Urothelium cell line (cell line): ENCODE data around the gene SIK1.
"Not testable (repeated sequence)": the region's sequence is repeated elsewhere in the genome, so short reads cannot be mapped to it uniquely, and the experiment has no call there.

Experiments
- DNase-seq: peaks from one replicate; pipeline ENCODE4 v3.0.0; 2011; ENCODE audit warnings: low spot score, mixed read lengths
- FAIRE-seq: peaks from 2 replicates; lab custom pipeline; 2011; peaks lifted over from hg19 to GRCh38; lab: Jason Lieb, UNC

SIK1 gene

DNA sequence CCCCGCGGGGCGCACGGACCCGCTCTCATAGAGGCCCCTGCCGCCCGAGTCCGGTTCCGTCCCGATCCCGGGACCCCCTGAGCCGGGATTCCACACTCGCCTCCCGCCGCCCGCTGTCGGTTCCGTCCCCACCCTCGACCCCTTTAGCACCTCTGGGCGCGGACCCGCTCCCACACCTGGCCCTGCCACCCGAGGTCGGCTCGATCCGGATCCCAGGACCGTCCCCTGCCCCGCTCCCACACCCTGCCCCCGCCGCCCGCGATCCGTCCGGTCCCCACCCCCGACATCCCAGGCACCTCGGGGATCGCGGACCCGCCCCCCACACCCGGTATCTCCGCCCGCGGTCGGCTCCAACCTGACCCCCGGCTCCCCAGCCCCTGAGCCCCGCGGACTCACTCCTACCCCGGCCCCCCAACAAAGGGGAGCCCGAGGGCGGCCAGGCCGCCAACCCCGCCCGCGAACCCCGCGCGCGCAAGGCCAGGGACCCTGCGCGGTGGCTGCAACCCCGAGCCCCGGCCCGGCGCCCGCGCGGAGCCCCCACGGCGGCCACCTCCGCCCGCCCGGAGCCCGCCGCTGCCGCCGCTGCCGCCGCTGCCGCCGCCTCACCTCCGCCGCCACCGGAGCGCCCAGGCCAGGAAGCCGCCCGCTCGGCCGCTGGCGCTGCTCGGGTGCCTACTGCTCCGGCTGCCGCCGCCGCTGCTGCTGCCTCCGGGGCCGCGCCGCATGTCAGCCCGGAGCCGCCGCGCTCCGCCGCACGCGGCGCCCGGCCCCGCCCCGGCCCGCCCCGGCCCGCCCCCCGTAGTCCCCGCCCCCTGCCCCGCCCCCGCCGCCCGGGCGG, at the start of gene SIK1:
Gene SIK1 (minus strand): TSS at position 728 of the 838 bp plus-strand sequence. CDS start 953 bp downstream, outside the sequence.
- not testable (repeated sequence) for FAIRE-seq, DNase-seq

GRCh38 chr21:43471597-43472242, 44.8 kb upstream of the SIK1 start:
- DNase-seq, FAIRE-seq: not testable (repeated sequence)

DNA sequence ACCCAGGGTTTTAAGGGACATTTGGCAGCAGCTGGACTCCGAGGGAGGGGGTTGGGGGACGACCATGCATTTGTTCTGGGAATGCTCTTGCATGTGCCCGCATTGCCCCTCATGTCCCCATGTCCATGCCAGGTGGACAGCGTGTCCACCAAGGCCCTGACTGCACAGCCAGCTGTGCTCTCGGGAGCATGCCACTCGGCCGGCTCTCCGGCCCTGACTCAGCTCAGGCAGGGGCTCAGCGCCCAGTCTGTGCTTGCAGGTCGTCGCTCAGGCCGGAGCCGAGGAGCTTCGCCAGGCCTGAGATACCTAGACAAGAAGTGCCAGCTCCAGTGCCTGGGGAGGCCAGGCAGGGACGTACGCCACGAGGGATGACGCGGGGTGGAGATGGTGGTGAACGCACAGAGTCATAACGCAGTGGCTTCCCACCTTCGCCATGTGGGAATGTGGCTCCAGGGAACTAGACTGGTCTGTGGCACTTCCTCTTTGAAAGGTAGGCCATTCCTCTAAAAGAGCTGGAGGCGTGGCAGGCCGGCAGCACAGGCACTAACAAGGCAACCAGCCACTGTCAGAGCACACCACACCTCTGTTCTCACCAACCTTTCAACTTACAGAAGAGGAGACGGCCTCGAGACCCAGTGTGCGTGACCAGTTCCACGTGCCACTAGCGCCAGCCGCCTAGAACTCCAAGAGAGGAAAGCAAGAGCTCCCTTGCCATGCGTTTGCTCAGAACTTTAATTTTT, 43.0 kb upstream of the SIK1 start:
- not testable (repeated sequence) for FAIRE-seq, DNase-seq

GRCh38 chr21:43467785-43468184, 40.9 kb upstream of the SIK1 start:
- FAIRE-seq, result peak; percentile 100

GRCh38 chr21:43465159-43465558, 38.2 kb upstream of the SIK1 start:
- not testable (repeated sequence) for FAIRE-seq, DNase-seq

More at GRCh38 chr21:43467785-43468184, 40.9 kb upstream of the SIK1 start:
- no peak for DNase-seq

DNA sequence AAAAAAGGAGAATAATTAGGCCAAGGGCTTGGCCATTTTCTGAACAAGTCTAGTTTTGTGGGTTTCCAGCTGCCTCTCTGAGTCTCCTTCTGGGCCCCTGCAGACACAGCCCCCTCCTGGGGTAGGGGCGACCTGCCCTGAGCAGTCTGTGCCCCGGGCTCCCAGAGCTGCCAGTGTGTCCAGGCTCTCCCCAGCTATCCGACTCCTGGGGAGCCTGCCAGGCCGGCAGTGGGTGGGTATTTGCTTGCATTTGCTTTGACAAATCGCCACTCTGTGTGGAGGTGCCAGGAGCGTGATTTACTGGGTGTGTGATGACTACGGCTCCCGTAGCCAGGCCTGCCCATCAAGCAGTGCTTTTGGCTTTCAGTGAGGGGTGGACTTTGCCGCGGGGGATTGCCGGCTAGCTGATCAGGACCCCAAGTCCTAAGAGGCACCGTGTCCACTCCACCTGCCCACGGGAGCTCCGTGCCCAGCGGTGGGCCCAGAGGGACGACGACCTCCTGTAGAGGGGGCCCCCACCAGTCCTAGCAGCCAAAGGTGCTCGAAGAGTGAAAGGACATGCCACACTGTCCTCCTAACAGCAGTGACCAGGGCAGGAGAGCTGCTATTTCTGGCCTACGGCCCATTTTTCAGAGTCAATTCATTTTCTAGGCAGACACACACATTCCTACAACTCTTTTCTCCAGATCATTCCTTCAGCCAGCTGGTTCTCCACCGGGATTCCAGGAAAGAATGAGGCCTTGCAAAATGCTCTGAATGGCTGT, 36.7 kb upstream of the SIK1 start:
- not testable (repeated sequence) for DNase-seq, FAIRE-seq

DNA sequence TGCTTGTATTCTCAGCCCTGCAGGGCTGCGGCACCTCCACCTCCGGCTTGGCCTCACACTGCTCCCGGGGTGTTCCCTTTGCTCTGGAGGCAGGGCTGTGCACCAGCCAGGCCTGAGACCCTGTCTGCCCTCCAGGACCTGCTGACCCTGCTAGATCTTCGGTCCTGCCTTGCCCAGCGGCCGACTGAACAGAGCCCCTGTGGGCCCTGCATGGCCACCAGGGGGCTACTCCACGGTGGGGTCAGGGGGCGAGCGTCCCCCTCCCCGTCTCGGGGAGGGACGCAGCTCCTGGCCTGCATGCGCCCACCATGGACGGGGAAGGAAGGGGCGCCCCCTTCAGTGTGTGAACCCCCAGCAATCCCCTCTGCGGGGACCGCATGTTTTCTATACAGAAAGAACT, 36.0 kb upstream of the SIK1 start:
- not testable (repeated sequence) for DNase-seq, FAIRE-seq

DNA sequence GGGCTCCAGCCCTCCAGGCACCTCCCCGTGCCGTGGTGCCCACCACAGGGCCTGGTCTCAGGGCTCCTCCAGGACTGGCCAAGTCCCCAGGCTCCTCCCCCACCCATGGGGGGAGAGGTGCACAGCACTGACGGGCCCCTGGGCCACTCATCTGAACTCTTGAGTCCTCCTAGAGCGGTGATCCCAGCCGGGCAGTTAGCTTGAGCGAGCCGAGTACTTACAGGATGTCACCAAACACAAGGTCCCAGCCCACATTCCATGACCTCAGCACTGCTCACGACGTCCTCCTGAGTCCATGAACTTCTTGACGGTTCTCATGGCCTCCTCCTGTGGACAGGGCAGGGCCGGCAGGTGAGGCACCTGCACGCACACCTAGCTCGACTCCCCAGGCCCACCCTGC, 33.5 kb upstream of the SIK1 start:
- not testable (repeated sequence) for DNase-seq
- peak; percentile 17 for FAIRE-seq

GRCh38 chr21:43458995-43459394, 32.1 kb upstream of the SIK1 start:
- FAIRE-seq, DNase-seq: not testable (repeated sequence)

DNA sequence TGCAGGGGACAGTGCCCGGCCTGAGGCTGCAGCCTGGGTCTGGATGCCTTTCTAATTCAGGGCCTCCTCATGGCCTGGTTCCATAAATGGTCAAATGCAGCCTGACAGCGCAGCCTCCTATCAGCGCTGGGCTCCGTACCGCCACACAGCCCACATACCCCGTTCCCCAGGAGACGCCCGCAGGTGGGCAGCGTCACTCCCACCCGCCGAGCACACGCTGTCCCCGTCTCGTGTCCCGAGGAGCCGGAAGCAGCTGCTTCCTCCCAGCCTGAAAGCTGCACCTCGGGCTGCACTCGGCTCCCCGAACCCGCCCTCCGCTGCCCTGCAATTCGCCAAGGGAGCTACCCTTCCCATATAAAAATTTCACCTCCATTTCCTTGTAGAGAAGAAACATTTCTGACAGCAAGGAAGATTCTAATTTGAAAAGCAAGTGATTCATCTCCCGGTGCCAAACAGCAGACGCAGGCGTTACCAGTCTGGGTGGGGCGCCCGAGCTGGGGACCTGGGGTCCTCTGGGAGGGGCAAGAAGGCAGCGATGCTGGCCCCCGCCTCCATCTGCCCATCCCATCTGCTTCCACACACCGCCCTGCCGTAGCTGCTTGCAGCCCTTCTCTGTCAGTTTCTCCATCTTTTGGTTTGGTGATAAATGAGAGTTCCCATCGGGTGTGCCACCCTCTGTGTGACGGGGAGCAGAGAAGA, 29.8 kb upstream of the SIK1 start:
- not testable (repeated sequence) for FAIRE-seq, DNase-seq

DNA sequence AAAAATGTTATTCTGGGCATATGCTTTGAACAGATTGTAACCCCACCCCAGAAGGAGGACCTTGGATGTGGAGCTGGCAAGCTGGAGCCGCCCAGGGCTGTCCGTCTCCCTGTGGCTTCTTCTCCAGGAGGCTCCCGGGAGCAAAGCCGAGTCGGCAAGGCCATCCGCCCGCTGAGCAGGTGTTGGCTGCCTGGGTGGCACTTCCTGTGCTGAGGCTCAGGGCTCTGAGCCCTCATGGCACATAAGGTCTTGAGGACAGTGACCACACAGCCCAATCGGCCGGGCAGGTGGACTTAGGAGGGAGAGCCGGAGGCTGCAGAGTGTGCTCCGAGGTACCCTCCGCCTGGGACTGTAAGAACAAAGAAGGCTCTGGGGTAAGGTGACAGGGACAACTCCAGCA, 28.8 kb upstream of the SIK1 start:
- not testable (repeated sequence) for DNase-seq, FAIRE-seq

DNA sequence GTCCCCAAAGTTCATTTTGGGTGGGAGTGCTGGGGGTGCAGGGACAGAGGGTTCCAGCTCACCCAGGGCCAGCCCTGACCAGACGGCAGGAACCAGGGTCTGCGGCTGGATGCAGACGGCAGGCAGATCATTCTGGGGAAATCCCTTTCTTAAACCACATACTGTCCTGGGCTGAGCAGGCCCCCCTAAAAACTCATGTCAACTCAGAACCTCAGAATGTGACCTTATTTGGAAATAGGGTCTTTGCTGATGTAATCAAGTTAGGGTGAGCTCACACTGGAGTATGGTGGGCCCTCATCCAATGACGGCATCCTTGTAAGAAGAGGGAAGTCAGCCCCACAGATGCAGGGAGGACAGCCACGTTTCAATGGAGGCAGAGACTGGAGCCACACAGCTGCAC, 27.2 kb upstream of the SIK1 start:
- not testable (repeated sequence) for FAIRE-seq

DNA sequence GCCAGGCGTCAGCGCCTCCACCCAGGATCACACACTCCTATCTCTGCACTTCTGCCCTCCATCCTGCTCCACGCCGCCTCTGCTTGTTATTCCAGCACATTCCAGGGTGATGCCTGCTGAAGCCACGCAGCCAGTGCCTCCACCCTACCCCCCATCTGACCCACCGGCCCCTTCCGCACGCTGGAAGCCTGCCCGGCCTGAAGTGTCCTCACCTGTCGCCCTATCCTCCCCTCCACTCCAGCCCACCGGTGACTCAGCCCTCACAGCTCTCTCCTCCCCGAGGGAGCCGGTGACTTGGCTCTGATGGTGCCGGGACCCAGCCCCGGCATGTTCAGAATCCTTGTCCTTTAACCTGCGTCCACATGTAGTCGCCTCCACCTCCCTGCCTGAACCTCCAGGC, 24.9 kb upstream of the SIK1 start:
- peak; percentile 82 for FAIRE-seq

More for the DNA sequence above, 27.2 kb upstream of the SIK1 start:
- not testable (repeated sequence) for DNase-seq

DNA sequence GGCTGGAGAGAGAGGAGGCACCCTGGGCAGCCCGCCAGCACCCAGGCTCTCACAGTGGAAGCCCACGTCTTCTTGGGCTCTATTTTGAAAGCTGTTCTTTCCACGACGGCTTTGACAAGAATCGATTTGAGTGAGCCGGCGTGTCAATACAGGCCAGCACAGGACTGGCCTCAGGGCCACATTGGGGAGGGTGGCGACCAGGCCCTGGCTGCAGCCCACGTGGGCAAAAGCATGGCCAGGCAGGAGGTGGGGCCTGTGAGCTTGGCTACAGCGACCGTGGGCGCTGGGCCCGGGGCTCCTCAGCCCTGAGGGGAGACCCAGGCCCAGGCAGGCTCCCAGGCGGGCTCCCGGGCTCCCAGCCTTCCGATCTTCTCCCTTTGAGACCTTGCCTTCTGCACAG, 23.4 kb upstream of the SIK1 start:
- not testable (repeated sequence) for DNase-seq, FAIRE-seq

More for the DNA sequence above, 24.9 kb upstream of the SIK1 start:
- DNase-seq, result not testable (repeated sequence)

DNA sequence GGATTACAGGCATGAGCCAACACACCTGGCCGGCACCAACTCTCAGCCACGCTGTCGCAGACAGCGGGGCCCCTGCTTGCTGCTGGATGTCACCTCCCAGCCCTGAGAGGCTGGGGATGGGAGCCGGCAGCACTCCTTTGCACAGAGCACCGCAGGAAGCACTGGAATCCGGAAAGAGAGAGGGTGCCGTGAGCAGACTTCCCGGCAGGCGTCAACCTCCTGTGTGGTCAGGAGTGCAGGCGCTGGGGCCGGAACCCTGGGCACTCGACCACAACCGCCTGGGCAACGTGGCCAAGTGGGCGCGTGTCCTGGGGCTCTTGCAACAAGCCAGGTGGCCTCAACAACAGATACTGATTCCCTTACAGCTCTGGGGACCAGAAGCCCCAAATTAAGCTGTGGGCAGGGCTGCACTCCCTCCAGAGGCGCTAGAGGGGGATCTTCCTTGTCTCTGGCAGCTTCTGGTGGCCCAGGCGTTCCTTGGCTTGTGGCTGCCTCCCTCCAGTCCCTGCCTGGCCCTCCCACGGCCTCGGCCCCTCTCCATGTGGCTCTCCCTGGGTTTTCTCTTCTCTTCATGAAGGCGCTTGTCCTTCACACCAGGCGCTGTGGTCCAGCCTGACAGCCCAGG, 20.5 kb upstream of the SIK1 start:
- not testable (repeated sequence) for FAIRE-seq, DNase-seq

DNA sequence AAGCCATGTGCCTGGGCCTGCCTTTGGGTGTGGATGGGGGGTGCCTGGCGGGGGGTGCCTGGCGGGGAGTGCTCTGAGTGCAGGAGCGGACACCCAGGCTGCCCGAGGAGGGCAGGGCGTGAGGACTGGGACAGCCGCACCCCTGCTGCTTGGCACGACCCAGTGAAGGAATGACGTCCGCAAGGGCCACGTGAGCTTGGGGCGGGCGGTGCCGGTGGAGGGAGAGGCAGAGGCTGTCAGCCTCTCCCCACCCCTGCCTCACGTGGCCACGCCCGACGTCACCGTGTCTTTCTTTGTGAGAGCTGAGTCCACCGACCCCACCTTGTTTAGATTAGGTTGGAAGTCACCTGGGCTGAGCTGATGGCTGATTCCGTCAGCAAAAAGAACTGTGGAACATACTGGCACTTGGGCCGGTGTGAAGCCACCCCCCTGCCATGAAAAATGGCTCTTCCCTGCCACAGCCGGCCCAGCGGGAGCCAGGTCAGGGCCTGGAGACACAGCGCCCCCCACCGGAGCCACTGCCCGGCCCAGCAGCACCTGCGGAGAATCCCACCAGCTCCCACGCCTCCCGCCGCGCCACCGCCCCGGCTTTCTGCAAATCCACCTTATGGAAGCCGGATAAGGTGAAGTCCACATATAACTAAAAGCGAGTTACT, 19.5 kb upstream of the SIK1 start:
- not testable (repeated sequence) for FAIRE-seq, DNase-seq

- not testable (repeated sequence) for DNase-seq, FAIRE-seq
These were observed 17.6 kb upstream of the SIK1 start for GRCh38 chr21:43444524-43444923.

DNA sequence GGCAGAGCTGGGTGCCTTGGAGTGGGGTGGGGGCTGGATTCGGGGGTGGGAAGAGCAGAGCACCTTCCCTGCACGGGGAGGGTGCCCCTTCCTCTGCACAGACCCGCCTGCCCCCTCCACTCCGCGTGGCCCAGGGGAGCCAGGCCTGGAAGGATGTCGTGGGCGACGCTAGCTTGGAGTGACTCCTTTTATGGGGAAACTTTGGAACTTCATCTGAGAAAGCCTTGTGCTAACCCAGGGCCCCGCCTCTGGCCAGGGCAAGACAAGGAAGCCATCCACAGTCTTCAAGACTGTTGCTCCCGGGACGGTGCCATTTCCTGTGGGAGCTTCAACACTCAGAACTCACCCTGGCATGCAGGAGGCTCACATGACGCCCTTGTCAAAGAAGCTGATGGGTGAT, 15.6 kb upstream of the SIK1 start:
- DNase-seq, FAIRE-seq: not testable (repeated sequence)
